Left renal cortex interstitium (tissue), 4 donors: ENCODE results near the gene KLHDC10. TPM values are rescaled to one million over a fixed set of nuclear protein-coding genes. Genes with fewer than 3 reads are reported as not detected.
A peak's percentile ranks its signal among the peaks of the same experiment; 100 is the strongest.
"Not testable (repeated sequence)": the region's sequence is repeated elsewhere in the genome, so short reads cannot be mapped to it uniquely, and the experiment has no call there.

Experiments used
- DNase-seq, 4 donors: peaks; one replicate each; pipeline ENCODE4 v3.0.0-alpha.2; 2013; ENCODE audit warnings: low read depth in 4 of 4, low spot score in 2 of 4, missing footprints in 1 of 4
- polyA plus RNA-seq, 4 donors: library from polyadenylated mRNA; unstranded; fragments of 120-200 nt; gene quantifications; one replicate each; pipeline ENCODE4 v1.2.1, GENCODE V29; 2013; ENCODE audit not compliant: insufficient read length in 4 of 4

Gene KLHDC10
- polyA plus RNA-seq, 4 donors = 46.1 to 57.7 (median 49.7) TPM

GRCh38 chr7:130139193-130139960, 69.0 kb downstream of the KLHDC10 start:
- DNase-seq = no peak

GRCh38 chr7:130140551-130141160, 70.3 kb downstream of the KLHDC10 start:
- no peak for DNase-seq

GRCh38 chr7:130141161-130141883, 71.0 kb downstream of the KLHDC10 start:
- DNase-seq = peak; percentile 85 to 94 (median 86)

DNA sequence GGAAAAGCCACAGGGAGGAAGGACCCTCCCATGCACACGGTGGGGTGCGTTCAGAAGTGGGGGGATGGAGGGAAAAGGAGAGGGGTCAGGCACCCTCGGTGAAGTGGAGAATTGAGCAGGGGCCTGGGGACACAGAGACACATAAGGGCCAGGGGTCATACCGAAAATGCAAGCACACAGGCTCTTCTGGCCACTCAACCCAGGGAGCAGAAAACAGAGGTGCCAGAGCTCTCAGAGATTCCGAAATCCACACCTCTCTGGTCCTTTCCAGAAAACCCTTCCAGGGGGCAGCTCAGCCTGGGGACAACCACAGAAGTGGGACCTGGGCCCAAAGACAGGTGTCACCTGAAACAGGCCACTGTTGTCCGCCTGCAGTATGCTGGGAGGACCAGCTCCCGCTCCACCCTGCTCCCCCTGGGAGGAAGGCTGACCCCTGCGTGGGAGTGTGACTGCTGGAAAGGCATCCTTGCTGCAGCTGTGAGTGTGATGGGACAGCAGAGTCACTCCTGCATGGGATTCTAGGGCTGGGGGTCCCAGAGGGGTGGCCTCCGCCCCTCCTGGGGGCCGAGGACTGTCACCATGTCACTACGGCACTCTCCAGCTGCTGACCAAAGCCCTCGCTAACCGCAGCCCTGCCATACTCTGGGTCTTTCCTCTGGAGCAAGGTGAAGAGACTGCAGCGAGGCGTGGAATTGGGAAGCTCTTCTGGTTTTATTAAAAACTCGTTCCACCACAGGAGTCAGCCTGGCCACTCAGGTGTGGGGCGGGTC, 71.7 kb downstream of the KLHDC10 start:
- DNase-seq = peak in 3 of 4 donors; percentile 65 to 68 (median 65)

DNA sequence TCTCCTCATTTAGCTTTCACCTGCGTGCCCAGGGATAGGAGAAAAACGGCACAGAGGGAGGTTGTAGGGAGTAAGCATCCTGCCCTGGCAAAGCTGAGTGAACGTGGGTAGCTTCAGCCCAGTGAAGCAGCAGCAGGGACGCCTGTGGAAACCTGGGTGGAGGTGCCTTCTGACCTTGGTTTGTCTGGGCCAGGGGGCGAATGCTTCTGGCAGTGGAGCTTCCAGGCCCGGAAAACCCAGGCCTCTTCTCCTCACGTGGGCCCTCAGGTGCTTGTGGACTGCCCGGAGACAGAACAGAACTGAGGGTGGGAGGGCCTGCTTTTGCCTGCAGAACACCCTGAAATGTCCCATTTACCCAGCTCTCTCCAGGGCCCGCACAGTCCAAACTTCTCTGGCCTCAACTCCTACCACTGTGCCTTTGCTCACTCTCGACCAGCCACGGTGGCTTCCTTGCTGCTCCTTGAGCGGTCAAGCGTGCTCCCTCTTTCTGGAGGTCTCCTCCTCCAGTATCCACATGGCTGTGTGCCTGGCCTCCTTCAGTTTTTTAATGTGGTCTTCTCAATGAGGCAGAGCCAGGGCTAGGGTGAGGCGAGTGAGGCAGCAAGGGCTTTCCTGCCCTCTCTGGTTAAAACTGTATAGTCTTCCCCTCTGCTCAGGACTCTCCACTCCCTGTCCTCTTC, 72.5 kb downstream of the KLHDC10 start:
- no peak for DNase-seq

DNA sequence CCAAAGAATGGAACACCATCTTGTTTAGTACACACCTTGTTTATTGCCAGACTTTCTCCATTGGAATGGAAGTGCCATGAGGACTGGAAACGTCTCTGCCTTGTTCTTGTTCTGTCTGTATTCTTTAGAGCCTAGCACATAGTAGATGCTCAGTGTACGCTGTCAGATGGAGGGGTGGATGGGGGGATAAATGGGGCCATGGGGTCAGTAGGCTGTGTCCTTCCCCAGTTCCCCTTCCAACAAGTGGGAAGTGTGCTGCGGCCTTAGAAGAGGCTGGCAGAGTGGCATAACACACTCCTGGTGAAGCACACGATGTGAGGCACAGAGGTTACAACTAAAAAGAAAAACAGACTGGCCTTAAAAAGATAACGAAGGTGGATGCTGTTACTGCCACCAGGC, 73.0 kb downstream of the KLHDC10 start:
- no peak for DNase-seq

DNA sequence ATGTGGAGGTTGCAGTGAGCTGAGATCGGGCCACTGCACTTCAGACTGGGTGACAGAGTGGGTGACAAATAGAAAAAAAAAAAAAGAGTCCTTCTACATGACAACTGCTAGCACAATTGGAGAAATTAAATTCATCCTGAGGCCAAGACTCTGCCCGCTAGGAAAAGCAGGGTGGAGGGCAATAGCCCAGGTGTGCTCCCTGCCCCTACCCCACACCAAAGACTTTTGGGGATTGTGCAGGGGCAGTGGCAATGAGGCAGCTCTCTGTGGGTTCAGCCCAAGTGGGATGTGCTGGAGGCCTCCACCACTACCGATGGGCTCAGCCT, 73.6 kb downstream of the KLHDC10 start:
- DNase-seq = no peak

DNA sequence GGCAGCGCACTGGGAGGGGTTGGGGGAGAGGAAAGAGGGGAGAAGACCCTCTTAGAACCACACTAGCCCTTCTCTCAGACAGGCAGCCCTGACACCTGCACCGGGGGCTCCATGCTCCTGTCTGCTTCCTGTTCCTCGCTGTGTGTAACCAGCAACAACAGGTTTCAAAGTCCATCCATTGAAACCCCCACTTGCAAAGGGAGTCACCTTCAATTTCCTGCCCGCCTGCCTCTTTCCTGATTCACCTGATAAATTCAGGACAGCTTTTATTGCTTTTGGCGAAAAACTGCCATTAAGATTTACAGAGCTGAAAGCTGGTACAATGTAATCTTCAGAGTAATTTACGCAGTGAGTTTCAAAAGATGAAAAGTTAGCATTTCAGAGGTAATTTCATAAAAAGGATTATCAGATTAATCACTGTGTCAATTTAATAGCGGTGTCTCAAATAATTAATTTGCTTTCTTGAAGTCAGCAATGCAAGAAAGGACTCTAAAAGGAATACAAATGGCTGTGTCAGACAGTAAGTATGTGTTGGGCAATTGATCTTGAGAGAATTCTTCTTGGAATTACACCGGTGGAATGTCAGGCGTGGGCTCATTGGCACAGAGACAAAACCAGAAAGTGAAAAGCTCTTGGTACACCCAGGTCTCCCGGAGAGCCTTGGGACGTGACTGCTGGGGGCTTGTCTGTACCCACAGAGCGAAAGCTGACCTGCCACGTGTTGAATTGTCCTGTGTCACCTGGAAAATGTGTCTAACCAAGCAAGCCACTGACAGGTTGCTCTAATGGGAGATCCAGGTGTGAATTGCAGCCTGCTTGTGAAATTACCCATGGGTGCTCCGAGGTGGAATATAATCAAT, 74.2 kb downstream of the KLHDC10 start:
- peak in 3 of 4 donors; percentile 49 to 77 (median 65) for DNase-seq

DNA sequence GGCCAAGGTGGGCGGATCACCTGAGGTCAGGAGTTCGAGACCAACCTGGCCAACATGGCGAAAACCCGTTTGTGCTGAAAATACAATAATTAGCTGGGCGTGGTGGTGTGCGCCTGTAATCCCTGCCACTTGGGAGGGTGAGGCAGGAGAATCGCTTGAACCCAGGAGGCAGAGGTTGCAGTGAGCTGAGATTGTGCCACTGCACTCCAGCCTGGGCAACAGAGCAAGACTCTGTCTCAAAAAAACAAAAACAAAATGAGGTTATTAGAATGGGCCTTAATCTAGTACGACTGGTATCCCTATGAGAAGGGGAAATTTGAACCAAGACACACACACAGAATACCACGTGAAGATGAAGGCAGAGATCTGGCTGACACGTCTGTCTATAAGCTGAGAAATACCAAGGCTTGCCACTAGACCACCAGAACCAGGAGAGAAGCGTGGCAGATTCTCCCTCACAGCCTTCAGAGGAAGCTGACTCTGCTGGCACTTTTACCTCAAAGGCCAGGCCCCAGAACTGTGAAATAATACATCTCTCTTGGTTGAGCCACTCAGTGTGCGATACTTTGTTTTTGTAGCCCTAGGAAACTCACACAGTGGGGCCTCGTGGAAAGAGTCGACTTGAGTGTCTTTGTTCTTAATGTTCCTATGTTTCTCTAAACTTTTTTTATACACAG, 75.2 kb downstream of the KLHDC10 start:
- no peak for DNase-seq

DNA sequence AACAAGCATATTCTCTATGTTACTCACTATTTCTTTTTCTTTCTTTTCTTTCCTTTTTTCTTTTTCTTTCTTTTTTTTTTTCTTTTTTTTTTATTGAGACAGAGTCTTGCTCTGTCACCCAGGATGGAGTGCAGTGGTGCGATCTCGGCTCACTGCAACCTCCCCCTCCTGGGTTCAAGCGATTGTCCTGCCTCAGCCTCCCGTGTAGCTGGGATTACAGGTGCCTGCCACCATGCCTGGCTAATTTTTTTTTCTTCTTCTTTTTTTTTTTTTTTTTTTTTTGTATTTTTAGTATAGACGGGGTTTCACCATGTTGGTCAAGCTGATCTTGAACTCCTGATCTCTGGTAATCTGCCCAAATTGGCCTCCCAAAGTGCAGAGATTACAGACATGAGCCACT, 75.8 kb downstream of the KLHDC10 start:
- DNase-seq = not testable (repeated sequence)

- no peak for DNase-seq
Measured at GRCh38 chr7:130146693-130147405, 76.5 kb downstream of the KLHDC10 start.

DNA sequence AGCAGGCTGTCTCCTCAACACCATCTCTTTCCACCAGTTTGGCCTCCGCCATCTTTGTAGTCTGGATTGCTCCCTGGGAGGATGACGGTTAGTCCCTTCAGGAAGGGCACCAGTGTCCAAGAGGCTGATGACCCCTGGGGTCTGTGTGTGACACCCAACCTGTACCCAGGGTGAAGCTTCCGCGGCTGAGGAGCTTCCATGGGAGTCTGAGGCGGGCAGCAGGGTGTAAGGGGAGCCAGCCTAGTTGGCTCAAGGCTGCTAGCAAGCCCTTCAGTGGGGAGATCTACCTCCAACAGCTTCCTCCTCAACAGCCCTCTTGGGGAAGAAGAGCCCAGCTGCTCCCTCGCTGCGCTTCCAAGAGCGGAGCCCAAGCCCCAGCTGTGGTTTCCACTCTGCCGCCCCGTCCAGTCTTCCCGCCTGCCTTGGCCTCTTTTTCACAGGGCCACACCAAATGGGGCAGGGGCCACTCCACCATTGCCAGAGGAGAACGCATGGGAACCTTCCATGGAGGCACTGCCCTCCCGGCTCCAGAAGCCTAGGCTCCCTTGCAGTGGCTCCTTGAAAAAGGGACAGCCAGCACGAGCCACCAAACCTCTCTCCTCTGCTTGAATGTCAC, 77.5 kb downstream of the KLHDC10 start:
- DNase-seq = no peak

DNA sequence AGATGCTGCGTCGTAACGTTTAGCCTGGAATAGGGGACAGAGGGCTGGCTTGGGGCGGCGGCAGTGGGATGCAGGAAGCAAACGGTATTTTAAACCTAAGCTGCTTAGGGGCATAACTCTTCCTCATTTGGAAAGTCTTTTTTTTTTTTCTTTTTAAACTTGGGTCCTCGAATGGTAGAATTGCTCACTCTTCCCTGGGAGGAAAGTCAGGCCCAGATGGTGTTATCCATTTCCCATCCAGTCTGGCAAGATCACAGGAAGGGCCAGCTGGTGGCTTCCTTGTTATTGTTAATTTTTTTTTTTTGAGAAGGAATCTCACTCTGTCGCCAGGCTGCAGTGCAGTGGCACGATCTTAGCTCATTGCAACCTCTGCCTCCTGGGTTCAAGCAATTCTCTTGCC, 78.2 kb downstream of the KLHDC10 start:
- no peak for DNase-seq

DNA sequence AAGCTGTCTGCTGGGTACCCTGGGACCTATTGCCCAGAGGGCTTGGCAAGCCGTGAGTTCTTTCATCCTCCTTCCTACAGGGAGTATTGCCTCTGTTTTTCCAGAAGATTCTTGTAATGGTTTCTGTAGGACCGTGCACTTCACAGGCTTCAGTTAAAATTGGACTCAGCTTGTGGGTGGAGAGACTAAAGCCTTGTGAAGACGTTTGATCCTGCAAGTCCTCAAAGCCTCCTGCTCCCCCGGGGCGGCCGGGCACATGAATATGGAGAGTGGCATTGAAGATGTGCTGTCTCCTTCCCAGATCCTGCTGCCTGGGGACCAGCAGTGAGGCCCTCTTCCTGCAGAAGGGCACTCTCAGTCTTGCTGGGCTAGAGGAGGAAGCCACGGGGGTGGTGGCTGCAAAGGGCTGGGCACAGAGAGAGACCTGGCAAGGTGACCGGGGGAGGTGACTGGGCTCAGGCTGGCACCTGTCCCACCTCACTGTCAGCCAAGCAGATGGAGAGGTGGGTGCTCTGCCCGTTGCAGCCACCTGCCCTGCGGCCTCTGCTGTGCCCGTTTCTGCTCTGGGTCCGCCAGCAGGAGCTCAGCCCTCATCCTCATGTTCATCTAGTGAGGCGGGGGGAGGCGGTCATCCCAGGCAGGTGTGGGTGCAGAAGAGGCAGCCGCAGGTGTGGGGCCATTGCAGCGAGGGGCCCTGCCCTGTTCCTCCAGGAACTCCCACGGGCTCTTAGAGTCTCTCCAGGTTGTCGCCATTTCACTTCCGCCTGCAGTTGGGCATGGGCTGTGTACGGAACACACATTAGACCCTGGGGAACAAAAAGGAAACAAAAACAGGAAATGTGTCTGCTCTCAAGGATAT, 79.2 kb downstream of the KLHDC10 start:
- DNase-seq = no peak

GRCh38 chr7:130150587-130150986, 80.3 kb downstream of the KLHDC10 start:
- no peak for DNase-seq

GRCh38 chr7:130151591-130152492, 81.5 kb downstream of the KLHDC10 start:
- no peak for DNase-seq
